Measurements from ENCODE around the gene GGPS1.
"Not testable (repeated sequence)": the region's sequence is repeated elsewhere in the genome, so short reads cannot be mapped to it uniquely, and the experiment has no call there.

GGPS1 gene

DNA sequence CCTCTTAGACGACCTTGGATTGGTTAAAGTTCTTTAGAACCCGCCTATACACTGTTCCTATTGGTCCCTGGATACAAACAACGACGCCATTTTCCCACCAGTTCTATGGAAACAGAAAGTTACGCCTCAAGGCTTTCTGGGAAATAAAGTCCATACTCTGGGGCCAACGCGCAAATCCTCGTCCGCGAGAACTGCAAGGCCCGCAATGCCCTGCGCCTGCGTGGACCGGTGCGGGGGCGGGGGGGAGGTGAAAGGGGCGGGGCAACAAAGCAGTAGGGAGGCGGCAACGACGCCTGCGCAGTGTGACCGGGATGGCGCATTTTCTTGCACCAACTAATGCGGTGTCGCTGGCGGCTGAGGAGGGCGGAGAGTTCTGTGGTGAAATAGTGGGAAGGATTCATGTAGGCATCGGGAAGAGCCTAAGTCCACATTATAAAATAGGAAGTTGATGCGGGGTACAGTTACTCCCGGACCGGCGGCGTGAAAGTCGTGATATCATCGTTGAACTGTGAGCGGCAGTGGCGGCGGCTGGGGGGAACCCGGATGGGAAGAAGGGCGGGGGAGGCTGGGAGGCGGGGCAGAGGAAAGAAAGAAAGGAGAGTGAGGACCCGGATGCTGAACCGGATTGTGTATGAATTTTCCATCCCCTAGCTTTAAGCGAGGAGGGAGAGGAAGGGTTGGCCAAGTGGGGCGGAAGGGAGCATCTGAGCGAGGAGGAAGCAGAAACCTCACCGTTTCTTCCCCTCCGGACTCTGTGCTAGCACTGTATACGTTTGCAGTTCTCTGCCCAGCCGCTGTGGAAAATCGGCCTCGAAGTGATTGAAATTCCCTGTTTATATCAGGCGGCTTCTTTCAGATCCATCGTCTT, at the start of gene GGPS1:
Gene GGPS1 (plus strand): TSS at position 300 of the 868 bp plus-strand sequence. CDS start 6,695 bp downstream, outside the sequence.
- DNase-seq (ENCODE audit: low read depth): peak; percentile 98

DNA sequence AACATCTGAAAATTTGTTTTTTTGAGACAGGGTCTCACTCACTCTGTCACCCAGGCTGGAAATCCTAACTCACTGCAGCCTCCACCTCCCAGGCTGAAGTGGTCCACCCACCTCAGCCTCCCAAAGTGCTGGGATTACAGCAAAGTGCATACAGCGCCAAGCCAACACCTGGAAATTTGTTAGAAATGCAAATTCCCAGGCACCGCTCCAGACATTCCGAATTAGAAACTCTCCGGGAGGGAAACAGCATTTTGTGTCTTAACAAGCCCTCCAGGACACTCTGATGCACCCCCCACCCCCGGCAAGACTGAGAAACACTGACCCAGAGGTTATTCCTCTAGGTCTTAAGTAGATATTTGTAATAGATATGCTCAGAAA, 49.5 kb upstream of the GGPS1 start:
- DNase-seq (ENCODE audit: low read depth): no peak

DNA sequence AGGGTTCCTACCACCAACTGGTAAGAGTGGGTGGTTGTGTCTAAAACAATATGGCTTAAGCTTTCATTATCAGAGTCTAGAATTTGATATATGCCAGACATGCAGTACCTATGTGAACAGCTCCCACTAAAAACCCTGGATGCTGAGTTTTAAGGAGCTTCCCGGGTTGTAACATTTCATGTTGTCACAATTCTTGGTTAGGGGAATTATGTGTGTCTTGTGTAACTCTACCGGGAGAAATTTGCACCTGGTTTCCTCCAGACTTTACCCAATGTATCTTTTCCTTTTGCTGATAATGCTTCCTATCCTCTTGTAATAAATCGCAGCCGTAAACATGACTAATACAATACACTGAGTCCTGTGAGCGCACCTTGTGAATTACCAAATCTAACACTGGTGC, 48.7 kb upstream of the GGPS1 start:
- DNase-seq (ENCODE audit: low read depth): no peak

DNA sequence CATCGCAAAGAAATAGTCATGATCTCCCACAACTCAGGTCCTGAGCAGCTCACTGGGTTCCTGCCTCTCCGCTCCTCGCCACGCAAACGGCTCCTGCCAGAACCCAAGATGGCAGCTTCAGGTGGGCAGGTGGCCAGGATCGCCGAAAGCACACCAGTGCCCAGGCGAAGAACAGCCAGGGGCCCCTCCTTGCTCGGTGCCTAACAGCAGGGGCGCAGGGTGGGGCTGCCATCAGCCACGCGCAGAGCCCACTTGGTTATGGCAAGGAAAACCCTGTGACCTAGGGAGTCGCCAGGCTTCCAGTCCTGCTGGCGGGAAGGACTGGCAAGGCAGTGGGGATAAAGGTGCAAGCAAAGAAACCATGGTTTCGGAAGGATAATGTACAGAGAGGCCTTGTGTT, 47.9 kb upstream of the GGPS1 start:
- no peak for DNase-seq (ENCODE audit: low read depth)

- not testable (repeated sequence) for DNase-seq (ENCODE audit: low read depth)
These were observed 44.7 kb upstream of the GGPS1 start for GRCh38 chr1:235283636-235284035.

DNA sequence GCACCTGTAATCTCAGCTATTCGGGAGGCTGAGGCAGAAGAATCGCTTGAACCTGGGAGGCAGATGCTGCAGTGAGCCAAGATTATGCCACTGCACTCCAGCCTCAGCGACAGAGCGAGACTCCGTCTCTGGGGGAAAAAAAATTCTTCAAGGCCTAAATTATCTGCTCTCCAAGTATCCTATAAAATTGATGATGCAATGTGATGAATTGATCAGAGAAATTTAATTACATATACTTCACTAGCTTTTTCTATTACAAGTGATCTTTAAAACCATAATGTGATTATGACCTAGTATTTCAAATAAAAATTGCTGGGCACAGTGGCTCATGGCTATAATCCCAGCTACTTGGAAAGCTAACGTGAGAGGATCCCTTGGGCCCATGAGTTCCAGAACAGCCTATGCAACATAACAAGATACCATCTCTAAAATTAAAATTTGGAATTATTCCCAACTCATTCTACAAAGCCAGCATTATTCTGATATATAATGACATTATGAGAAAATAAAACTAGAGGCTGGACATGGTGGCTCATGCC, 44.1 kb upstream of the GGPS1 start:
- DNase-seq (ENCODE audit: low read depth): no peak

DNA sequence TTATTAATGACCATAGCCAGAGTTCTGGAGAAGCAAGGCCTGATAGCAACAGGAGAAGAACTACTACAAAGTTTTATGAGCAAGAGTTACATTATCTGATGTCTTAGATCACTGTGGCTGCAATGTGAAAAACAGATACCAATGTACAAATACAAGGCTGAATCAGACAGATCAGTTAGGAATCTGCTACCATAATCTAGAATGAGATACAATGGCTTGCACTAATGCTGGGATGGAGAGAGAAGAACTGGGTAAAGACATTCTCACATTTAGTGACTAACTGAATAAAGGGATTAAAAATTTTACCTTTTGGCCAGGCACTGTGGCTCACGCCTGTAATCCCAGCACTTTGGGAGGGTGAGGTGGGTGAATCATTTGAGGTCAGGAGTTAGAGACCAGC, 41.7 kb upstream of the GGPS1 start:
- DNase-seq (ENCODE audit: low read depth): no peak

DNA sequence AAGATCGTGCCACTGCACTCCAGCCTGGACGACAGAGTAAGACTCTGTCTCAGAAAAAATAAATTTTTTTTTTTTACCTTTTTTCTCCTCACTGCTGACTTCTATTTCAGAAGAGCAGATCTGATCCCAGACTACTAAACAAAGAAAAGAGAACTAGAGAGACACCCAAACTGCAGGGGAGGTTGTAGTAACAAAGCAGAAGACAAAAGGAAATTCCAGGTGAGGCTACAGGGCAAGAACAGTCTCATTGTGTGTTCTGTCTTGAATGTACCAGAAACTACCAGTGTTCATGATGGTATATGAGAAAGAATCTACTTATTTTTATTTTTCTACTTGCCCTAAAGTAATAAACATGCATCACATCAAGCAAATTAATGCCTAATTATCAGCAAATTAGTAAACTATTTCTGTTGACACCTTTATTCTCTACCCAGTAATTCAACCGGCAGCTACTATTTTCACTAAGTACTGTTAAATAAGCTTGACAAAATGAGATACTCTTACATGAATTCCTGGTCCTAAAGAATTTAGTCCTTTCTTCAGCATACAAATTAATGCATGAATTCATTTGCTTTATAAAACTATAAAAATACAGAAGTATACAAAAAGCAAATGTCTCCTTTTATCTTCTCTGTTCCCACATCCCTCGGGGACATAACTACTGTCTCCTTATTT, 41.0 kb upstream of the GGPS1 start:
- DNase-seq (ENCODE audit: low read depth): no peak

GRCh38 chr1:235289859-235290739, 38.3 kb upstream of the GGPS1 start:
- no peak for DNase-seq (ENCODE audit: low read depth)

DNA sequence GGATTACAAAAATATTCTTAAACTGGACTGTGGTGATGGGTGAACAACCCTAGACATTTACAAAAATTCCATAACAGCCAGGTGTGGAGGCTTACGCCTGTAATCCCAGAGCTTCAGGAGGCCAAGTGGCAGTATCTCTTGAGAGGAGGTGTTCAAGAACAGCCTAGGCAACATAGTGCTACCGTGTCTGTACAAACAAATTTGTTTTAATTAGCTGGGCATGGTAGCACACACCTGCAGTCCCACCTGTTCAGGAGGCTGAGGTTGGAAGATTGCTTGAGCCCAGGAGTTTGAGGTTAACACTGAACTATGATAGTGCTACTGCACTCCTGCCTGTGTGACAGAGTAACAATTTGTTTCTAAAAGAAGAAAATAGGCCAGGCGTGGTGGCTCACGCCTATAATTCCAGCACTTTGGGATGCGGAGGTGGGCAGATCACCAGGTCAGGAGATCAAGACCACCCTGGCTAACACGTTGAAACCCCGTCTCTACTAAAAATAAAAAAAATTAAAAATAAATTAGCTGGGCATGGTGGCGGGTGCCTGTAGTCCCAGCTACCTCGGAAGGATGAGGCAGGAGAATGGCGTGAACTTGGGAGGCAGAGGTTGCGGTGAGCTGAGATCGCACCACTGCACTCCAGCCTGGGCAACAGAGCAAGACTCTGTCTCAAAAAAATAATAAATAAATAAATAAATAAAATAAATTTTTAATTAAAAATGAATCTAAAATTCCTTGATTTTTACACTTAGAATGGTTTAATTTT, 37.4 kb upstream of the GGPS1 start:
- no peak for DNase-seq (ENCODE audit: low read depth)

GRCh38 chr1:235291599-235292091, 36.7 kb upstream of the GGPS1 start:
- DNase-seq (ENCODE audit: low read depth): no peak

DNA sequence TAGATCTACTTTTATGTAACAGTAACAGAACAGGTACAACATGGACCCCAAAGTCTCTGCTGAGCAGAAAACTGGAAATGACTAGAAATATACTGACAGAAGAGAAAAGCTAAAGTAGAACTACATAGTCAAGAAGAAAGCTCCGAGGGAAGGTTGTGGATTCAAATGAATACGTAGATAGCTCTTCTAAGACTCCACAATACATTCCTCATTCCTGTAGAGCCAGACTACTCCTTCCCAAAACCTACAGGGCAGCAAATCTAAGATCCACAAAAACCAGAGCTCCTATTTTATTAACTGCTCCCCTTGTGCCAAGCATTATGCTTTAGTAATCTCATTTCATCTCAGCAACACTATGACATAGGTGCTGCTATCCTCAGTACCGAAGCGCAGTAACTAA, 35.6 kb upstream of the GGPS1 start:
- DNase-seq (ENCODE audit: low read depth): no peak

GRCh38 chr1:235293322-235293942, 34.9 kb upstream of the GGPS1 start:
- no peak for DNase-seq (ENCODE audit: low read depth)

- DNase-seq (ENCODE audit: low read depth): no peak
These were observed 32.4 kb upstream of the GGPS1 start for GRCh38 chr1:235295902-235296350.

DNA sequence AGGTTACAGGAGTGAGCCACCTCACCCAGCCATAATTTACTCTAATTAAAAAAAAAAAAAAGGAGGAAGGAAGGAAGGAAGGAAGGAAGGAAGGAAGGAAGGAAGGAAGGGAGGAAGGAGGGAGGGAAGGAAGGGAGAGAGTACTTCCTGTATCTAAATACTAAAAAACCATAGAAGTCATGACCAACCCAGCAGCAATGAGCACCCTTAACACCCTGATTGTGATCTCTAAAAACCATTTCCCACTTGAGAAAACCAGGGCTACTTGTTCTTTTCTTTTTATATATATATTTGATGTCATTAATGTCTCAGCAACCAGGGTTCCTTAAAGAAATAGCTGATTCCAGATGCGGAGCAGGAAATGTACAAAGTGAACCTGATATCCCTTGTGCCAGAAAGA, 31.6 kb upstream of the GGPS1 start:
- DNase-seq (ENCODE audit: low read depth): no peak

- DNase-seq (ENCODE audit: low read depth): no peak
These were observed 30.8 kb upstream of the GGPS1 start for GRCh38 chr1:235297579-235297978.

DNA sequence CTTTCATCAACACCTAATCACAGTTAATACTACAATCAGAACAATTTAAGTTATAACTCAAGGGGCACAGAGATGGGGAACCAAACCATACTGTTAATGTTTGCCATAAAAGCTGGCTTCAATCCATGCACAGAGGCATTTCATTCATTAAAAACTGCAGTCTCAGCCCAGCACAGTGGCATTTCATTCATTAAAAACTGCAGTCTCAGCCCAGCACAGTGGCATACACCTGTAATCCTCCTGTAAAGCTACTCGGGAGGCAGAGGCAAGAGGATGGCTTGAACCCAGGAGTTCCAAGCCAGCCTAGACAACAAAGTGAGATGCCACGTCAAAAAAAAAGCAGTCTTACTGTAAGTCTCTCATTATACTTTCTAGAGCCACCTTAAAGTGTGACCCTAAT, 29.6 kb upstream of the GGPS1 start:
- no peak for DNase-seq (ENCODE audit: low read depth)

DNA sequence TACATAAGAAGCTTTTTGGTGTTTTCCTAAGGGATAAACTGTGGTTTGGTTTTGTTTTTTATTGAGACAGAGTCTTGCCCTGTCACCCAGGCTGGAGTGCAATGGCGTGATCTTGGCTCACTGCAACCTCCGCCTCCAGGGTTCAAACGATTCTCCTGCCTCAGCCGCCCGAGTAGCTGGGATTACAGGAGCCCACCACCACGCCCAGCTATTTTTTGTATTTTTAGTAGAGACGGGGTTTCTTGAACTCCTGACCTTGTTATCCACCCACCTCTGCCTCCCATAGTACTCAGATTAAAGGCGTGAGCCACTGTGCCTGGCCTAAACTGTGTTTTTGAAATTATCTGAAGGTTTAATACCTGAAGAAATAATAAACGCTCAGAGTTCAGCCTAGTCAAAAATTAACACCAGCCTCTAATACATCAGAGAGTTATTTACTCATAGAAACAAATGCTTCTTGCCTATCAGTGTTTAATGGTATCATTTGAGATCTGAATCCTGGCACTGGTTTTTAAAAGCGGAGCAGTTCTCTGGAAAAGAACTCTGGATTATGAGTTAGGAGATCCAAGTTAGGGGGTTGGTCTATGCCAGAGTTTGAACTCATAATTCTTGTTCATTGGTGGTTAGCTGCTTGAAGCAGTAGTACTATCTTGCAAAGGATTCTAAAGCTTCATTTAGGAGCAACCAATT, 29.1 kb upstream of the GGPS1 start:
- no peak for DNase-seq (ENCODE audit: low read depth)

DNA sequence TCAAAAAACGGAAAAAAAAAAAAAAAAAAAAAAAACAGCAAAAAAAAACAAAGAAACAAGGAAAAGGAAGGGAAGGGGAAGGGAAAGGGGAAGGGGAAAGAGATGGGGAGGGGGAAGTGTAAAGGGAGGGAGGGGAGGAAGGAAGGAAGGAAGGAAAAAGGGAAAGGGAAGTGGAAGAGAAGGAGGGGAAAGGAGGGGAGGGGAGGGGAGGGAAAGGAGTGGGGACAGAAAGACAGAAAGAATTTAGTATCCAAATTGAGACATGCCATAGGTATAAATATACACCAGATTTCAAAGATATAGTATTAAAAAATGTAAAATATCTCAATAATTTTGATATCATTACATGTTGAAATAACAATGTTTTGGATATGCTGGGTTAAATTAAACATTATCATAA, 26.2 kb upstream of the GGPS1 start:
- DNase-seq (ENCODE audit: low read depth): no peak

Data from activated T-cell treated with anti-CD3 and anti-CD28 coated beads for 24 hours (primary cell).